Left hindlimb (tissue), 1 donor: ENCODE measurements around the gene SND1.

Experiments used
- DNase-seq: peaks from one replicate; pipeline ENCODE4 v3.0.0-alpha.2; 2018

Gene SND1

DNA sequence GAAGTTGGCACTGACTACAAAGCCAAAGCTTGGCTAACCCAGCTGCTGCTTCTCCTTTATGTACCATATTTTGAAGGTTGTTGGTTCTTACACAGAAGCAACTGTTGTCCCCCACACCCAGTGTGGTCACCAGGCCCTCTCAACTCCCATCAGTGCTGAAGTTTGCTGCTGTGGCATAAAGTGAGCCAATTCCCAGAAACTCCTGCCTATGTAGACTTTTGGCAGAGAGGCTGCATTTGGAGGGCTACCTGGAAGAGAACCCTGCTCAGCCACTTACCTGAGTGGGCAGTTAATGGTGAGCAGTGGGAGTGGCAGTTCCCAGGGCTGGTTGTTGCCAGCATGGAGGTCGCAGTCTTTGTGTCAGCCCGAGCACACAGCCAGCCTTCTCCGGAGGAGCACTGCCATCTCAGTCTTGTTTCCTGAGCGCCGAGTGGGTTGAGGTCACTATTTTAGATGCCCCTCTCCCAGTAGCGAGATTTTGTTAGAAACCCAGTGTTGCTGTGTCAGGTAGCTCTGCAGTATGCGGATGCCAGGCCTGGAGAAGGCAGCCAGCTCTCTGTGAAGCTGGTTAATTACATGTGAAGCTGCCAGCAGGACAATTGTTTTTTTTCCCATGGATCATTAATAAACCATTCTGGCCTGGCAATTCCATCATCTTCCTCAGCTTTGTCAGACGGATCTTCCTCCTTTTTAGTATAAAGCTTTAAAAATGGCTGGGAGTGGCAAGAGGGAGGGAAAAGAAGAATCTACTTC is 354.7 kb downstream of the SND1 start:
- no peak for DNase-seq

- no peak for DNase-seq
Measured at GRCh38 chr7:128007303-128007680, 355.3 kb downstream of the SND1 start.

DNA sequence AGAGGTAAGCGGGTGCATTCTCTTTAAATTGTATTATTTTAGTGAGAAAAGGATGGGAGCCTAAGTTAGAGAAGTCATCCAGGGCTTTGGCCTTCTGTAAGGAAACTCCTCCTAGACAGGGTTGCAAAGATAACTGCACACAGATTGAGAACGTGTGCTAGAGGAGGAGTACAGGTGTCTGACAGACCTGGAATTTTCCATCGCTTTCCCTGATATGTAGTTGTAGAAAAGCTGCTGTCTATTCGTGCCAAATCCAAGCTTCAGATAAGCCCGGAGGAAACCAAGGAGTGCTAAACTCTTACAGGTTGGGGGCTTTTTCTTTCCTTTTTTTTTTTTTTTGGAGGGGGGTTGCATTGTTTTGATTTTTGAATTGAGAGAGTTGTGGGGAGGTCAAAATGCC is 356.1 kb downstream of the SND1 start:
- DNase-seq, result no peak

DNA sequence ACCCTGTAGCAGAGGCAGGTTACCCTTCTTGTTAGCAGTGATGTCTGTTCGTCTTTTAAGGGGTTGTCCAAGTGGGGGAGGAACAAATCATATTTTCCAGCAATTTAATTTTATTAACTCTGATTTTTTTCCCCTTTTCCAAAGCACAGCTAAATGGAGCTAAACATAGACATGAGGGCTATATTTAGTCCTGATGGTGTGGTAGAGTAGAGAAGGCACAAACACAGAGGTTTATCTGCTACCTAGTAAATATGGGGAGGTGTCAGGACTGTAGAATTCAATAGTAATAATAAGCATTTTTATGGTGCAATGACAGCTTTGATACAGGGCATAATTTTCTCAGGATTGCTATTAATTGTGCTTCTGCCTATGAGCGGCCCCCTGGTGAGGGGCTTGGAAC is 356.8 kb downstream of the SND1 start:
- DNase-seq, result no peak

- DNase-seq, result no peak
Measured at GRCh38 chr7:128010391-128011127, 358.6 kb downstream of the SND1 start.

GRCh38 chr7:128011131-128011661 is 359.2 kb downstream of the SND1 start:
- DNase-seq, result no peak

DNA sequence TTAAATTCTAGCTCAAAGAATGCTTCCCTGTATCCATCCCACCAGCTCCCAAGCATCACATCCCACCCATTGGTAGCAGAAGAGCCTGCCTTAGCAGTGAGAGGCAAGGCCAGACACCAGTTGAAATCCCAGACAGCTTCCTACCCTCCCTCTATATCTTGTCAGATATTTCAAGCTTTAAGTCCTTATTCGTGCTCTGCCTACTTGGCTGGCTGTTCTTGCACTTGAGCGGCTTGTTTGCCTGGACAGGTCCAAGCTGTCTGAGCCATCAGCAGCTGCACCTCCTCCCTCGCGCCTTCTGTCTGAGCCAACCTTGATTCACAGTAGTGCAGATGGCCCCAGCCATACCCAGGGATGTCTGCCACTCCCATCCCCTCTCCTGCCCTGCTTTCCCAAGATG is 362.8 kb downstream of the SND1 start:
- DNase-seq, result no peak

GRCh38 chr7:128017460-128017859 is 365.5 kb downstream of the SND1 start:
- no peak for DNase-seq

DNA sequence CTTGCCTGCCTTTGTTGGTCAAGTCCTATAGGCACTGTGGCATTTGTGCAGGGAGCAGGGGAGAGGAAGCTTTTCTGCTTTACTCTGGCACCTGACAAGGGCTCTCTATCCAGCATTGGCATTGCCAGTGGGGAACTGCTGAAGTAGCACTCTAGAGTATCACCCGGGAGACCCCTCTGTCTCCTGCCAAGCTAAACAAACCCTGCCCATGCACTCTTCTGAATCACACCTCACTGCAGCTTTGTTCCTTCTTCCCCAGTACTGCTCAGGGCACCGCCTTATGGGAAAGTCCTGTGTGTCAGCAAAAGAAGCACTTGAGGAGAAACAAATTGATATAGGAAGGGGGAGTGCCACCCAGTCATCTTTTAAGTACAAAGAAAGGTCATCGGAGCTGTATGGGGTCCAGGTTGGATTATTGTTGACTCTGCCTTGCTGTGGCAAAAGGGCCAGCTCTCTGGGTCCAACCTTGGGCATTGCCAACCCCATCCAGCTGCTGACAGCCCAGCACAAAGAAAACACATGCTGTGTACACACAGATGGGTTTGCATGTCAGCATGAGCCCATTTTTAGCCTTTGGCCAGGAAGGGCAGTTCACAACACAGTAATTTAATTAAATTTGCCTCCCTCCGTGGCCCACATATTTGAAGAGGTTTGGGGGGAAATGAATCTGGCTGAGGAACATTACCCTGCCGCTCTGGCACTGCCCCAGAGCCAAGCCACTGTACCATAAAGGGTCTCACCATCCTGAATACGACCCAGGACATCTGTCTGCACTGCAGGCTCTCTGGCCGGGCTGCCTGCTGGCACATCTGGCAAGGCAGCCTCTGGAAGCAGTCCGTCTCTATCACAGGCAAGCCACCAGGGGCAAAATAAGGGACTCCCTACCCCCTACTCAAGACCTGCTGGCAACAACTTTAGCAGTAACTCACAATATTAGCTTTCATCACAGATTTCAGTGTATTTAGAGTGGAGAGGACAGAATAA is 366.2 kb downstream of the SND1 start:
- no peak for DNase-seq

GRCh38 chr7:128019288-128019687 is 367.3 kb downstream of the SND1 start:
- DNase-seq, result no peak

DNA sequence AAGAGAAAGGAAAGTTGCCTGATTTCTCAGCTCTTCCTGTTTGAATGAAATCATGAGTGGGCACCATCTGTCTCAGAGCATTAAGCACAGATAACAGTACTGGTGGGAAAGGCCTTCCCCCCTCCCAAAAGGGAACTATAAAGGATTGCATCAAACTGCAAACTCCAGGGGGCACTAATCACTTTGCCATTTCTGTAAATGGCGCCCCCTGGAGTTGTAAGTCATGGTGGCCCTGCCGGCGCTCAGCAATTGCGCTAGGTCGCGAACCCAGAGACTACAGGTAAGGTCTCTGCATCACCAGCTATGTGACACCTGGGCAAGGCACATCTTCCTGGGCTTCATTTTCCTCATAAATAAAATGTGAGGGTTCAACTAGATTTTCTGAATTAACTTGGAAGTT is 368.2 kb downstream of the SND1 start:
- no peak for DNase-seq

DNA sequence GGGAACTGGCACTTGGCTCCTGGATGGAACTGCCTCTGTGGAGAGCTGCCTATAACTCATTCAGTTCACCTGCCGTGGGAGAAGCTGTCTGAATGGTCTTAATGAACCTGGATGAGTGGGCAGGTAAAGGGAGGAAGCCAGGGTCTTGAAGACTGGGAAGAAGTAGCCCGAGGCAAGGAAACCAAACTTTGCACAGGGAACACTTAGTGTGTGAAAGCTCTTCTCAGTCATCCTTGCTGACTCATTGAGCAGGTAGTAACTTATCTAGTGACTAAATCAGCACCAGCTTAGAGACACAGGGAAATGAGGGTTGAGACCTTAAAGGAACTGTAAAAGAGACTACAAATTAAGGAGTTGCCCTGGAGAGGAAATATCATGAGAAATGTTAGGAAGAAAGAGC is 369.4 kb downstream of the SND1 start:
- DNase-seq, result no peak

DNA sequence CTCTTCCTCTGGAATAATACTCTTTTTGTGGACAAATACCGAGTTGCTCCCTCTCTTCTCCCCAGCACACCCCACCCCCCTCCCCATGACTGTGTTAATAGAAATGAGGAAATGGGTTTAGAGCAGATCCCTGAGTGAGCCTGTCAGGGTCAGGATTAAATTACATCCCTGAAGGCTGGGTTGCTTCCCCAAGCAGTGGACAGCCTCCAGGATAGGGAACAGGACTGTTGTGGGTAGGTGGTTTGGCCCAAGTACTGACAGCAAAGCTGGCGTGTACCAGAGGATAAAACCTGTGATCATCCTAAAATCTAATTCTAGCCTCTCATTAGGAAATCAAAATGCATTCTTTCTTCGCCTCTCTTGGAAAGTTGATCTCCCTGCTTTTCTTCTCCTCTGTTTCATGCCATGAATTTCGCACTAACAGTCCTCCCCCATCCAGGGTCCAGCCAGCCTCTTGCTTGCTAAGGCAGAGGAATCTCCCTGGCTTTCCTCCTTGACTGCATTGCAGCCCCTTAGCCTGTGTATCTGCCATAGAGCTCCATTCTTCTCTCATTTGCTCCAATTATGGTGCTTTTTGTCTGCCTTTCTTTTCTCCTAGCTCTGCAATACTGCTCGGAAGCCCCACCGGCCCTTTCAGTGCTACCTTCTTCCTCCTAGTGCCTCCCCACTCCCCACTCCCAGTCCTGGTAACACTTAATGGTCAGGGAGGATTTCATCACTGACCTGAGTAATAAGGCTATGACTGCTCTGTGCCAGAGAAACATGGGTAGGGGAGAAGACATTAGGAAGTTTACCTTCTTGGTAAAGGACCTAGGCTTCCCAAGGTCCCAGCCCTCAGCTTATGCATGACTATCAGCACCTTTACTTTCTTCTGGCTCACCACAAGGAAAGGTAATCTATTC is 370.9 kb downstream of the SND1 start:
- DNase-seq, result peak; percentile 64

DNA sequence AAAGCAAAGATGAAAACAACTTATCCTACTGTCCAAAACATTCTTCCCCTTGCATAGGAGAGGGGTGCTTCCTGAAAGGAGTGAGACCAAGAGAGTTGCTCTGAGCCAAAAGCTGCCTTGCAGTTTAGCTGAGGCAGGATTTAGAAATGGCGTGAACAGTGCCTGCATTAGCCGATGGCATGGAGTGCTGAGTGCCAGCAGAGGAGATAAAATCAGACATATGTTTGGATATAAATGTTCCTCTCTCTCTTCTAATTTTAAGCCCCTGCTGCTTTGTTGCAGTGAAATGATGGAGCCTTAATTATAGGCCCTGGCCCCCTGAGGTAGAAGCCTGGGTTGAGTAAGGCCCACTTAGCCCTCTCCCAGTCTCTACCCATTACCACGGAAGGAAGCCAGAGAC is 372.2 kb downstream of the SND1 start:
- DNase-seq, result no peak

GRCh38 chr7:128025380-128025779 is 373.4 kb downstream of the SND1 start:
- DNase-seq, result no peak

- DNase-seq, result no peak
Measured at GRCh38 chr7:128025819-128026218, 373.8 kb downstream of the SND1 start.

GRCh38 chr7:128026551-128026950 is 374.6 kb downstream of the SND1 start:
- no peak for DNase-seq

DNA sequence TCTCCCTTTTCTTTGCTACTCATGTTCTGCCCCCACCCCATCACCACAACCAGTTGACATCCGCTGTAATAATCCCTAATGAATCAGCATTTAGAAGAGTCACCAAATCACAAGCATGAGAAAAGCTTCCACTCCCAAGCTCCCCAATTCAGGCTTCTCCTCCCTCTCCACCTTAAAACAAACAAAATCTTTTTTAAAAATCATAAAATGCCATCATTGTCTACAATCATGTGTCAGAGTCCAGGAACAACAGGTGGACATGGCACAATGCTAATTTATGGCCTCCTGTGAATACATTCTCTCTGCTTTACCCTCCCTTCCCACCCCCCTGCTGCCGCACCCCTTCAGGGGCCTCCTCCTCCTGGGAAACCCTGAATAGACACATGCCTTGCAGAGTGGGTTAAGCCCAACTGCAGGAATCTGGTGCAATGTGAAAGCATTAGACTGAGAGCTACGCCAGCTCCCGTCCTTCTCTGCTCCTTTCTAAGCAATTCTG is 375.5 kb downstream of the SND1 start:
- DNase-seq, result no peak

GRCh38 chr7:128029405-128029995 is 377.5 kb downstream of the SND1 start:
- DNase-seq, result no peak

DNA sequence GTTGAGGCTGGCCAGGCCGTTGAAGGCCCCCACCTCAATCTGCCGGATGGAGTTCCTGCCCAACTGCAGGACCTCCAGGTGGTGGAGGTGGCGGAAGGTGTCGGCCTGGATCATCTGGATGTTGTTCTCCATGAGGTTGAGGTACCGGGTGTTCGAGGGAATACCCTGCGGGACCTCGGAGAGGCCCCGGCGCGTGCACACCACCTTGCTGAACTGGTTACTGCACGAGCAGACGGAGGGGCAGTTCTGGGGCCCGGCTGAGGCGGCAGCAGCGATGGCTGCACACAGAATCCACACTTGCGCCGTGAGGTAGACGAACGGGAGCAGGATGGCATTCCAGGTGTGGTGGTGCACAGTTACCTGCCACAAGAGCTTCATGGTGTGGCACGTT is 378.3 kb downstream of the SND1 start:
- DNase-seq, result no peak
